Nephron progenitor cell (in vitro differentiated cells): Measurements from ENCODE around the gene KRT10.

ENCODE experiments used
- DNase-seq: peaks from one replicate; pipeline ENCODE4 v3.0.0; 2021
- H3K27ac Mint-ChIP-seq: 2 replicates; pipeline ENCODE4 v1.8.0; 2021; ENCODE audit warnings: mild to moderate bottlenecking, moderate library complexity, mixed read lengths
- H3K27me3 Mint-ChIP-seq: 2 replicates; pipeline ENCODE4 v1.8.0; 2021; ENCODE audit warnings: mild to moderate bottlenecking, low read depth, mixed read lengths; ENCODE audit not compliant: poor library complexity
- H3K36me3 Mint-ChIP-seq: 2 replicates; pipeline ENCODE4 v1.8.0; 2021; ENCODE audit warnings: low read depth, mixed read lengths
- H3K4me1 Mint-ChIP-seq: 2 replicates; pipeline ENCODE4 v1.8.0; 2021; ENCODE audit warnings: mixed read lengths
- H3K4me3 Mint-ChIP-seq: 2 replicates; pipeline ENCODE4 v1.8.0; 2021; ENCODE audit warnings: mild to moderate bottlenecking, moderate library complexity, mixed read lengths
- H3K9me3 Mint-ChIP-seq: 2 replicates; pipeline ENCODE4 v1.8.0; 2021; ENCODE audit warnings: mild to moderate bottlenecking, moderate library complexity, mixed read lengths
- TF ChIP-seq, protein P1 (sequence below): fragments of 200-600 bp; sonication (generic); IDR thresholded peaks from 2 replicates; pipeline ENCODE4 v1.5.0; 2021; ENCODE audit warnings: antibody characterized with exemption

KRT10 gene

GRCh38 chr17:40777971-40778370 lies 44.4 kb downstream of the KRT10 start:
- Mint-ChIP-seq H3K36me3 (no peaks in the 10 kb centered on the region), H3K27ac (no peak overlapping the region), H3K4me1 (peaks cover 7% of the 10 kb centered on the region), H3K4me3 (no peak overlapping the region), H3K27me3 (peaks cover 22% of the 10 kb centered on the region), H3K9me3 (no peaks in the 10 kb centered on the region)
- TF ChIP-seq, protein P1, sequence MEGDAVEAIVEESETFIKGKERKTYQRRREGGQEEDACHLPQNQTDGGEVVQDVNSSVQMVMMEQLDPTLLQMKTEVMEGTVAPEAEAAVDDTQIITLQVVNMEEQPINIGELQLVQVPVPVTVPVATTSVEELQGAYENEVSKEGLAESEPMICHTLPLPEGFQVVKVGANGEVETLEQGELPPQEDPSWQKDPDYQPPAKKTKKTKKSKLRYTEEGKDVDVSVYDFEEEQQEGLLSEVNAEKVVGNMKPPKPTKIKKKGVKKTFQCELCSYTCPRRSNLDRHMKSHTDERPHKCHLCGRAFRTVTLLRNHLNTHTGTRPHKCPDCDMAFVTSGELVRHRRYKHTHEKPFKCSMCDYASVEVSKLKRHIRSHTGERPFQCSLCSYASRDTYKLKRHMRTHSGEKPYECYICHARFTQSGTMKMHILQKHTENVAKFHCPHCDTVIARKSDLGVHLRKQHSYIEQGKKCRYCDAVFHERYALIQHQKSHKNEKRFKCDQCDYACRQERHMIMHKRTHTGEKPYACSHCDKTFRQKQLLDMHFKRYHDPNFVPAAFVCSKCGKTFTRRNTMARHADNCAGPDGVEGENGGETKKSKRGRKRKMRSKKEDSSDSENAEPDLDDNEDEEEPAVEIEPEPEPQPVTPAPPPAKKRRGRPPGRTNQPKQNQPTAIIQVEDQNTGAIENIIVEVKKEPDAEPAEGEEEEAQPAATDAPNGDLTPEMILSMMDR: no peak
- DNase-seq: no peak

DNA sequence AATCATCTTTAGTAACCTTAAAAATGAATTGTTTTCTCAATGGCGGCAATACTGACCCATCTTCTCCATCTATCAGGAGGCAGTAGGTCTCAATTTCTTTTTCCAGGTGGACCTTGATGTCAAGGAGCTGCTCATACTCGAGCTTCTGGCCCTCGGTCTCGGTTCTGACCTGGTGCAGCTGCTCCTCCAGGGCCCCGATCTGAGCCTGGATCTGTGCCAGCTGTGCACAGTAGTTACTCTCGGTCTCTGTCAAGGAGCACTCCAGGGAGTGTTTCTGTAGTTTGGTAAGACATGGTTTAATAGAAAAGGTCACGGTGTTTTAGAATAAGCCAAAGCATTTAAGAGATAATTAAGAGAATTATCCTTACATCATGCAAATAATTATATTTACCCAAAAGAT lies 45.0 kb downstream of the KRT10 start:
- H3K4me3 Mint-ChIP-seq: no peak overlapping the region
- no peaks in the 10 kb centered on the region for H3K36me3 Mint-ChIP-seq
- TF ChIP-seq, protein P1: no peak
- H3K27ac Mint-ChIP-seq: no peak overlapping the region
- H3K4me1 Mint-ChIP-seq: peaks cover 7% of the 10 kb centered on the region
- DNase-seq: no peak
- no peaks in the 10 kb centered on the region for H3K9me3 Mint-ChIP-seq
- H3K27me3 Mint-ChIP-seq: peaks cover 25% of the 10 kb centered on the region

DNA sequence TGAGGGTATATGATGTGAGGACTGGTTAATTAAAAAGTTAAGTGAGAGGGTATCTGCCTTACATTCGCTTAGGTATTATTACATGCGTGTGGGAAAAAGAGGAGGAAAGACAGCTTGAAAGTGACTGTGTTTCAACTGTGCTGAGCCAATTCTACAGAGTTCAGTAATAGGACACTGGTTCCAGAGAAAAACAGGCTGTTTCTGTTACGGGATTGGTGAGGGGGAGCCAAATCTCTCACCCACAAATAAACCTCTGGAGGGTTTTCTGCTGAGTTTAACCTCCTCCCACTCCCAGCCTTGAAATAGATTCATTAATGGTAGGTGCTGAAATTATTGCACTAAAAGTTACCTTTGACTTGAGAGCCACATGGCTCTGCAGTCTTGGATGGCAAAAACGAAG lies 46.5 kb downstream of the KRT10 start:
- Mint-ChIP-seq H3K36me3 (no peaks in the 10 kb centered on the region), H3K4me1 (peaks cover 7% of the 10 kb centered on the region), H3K27me3 (peaks cover 24% of the 10 kb centered on the region), H3K27ac (no peak overlapping the region), H3K9me3 (no peaks in the 10 kb centered on the region), H3K4me3 (no peak overlapping the region)
- TF ChIP-seq, protein P1: no peak
- DNase-seq: no peak

DNA sequence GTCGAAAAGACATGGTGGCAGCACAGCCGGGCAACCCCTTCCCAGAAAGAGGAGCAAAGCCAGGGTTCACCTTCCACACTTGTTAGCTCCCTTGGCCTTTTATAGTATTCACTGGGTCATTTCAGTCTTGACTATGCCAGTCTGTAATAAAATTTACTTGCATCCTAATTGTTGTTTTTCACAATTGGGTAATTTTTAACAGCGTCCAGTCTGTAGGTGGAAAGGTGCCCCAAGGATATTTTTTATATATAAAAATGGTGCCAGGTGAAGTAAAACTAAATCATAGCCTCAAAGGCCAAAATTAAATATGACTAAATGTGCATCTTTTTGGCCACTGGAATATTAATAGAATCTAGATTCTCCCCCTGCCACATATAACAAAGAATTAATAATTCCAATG lies 50.3 kb downstream of the KRT10 start, which contains the start of gene KRT26:
TSS of gene KRT26 (minus strand) at position 101 of the 400 bp plus-strand sequence. CDS start at position 13, 88 bp downstream.
- Mint-ChIP-seq H3K9me3 (no peaks in the 10 kb centered on the region), H3K4me1 (peaks cover 7% of the 10 kb centered on the region), H3K36me3 (no peaks in the 10 kb centered on the region), H3K27me3 (peaks cover 19% of the 10 kb centered on the region), H3K27ac (no peak within 1 kb of the TSS), H3K4me3 (no peak within 1 kb of the TSS)
- DNase-seq: no peak
- TF ChIP-seq, protein P1: no peak
